Measurements from ENCODE around the gene IGLL5. TPM values are rescaled to one million over a fixed set of nuclear protein-coding genes. Genes with fewer than 3 reads are reported as not detected.

IGLL5 gene
- total RNA-seq, 3 donors from 2014 or later, result 11.1 to 41.3 TPM; not detected in 1

DNA sequence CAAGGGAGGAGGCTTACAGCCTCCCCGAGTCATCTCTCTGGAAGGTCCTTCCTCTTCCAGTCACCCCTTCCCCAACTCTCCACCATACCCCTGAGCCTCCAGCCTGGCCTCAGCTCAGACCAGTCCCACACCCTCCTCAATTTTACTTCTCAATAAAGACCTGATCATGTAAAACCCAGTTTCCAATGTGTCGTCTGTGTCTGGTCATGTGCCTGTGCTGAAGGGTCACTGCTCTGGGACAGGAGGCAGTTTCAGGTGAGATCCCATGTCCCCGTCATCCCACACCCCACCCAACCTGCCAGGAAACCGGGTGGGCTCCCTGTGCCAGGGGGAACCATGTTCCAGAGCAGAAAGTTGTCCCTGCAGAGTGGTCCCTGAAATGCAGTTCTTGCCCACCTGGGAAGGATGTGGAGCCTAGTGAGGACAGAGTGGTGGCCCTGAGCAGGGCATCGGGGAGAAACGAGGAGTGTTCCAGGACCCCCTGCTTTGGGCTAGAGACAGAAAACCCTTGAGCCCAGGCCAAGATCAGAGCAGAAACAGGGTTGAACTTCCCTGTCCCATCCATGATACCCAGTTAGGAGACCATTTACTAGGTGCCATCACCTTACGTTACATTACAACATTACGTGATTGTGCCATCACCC lies 19.4 kb downstream of the IGLL5 start:
- TF ChIP-seq POLR2A (IDR thresholded peaks at IDR 0.05) (no peak), POLR2AphosphoS5 (IDR thresholded peaks at IDR 0.05) (no peak)
- TF ChIP-seq, protein P1, sequence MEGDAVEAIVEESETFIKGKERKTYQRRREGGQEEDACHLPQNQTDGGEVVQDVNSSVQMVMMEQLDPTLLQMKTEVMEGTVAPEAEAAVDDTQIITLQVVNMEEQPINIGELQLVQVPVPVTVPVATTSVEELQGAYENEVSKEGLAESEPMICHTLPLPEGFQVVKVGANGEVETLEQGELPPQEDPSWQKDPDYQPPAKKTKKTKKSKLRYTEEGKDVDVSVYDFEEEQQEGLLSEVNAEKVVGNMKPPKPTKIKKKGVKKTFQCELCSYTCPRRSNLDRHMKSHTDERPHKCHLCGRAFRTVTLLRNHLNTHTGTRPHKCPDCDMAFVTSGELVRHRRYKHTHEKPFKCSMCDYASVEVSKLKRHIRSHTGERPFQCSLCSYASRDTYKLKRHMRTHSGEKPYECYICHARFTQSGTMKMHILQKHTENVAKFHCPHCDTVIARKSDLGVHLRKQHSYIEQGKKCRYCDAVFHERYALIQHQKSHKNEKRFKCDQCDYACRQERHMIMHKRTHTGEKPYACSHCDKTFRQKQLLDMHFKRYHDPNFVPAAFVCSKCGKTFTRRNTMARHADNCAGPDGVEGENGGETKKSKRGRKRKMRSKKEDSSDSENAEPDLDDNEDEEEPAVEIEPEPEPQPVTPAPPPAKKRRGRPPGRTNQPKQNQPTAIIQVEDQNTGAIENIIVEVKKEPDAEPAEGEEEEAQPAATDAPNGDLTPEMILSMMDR (IDR thresholded peaks at IDR 0.05), result no peak
- Histone ChIP-seq H3K4me3 (no peak overlapping the region), H3K36me3 (no peaks in the 10 kb centered on the region), H3K27me3 (peaks cover 0 to 13% of the 10 kb centered on the region in 2 donors), H3K4me1 (no peaks in the 10 kb centered on the region), H3K9me3 (no peaks in the 10 kb centered on the region), H3K27ac (no peak overlapping the region)
- intact Hi-C loops (cut with DNase I; ENCODE audit: low total_unique reads), result no loop called here
- no peak for DNase-seq (ENCODE audit: low spot score in 2 of 2)

DNA sequence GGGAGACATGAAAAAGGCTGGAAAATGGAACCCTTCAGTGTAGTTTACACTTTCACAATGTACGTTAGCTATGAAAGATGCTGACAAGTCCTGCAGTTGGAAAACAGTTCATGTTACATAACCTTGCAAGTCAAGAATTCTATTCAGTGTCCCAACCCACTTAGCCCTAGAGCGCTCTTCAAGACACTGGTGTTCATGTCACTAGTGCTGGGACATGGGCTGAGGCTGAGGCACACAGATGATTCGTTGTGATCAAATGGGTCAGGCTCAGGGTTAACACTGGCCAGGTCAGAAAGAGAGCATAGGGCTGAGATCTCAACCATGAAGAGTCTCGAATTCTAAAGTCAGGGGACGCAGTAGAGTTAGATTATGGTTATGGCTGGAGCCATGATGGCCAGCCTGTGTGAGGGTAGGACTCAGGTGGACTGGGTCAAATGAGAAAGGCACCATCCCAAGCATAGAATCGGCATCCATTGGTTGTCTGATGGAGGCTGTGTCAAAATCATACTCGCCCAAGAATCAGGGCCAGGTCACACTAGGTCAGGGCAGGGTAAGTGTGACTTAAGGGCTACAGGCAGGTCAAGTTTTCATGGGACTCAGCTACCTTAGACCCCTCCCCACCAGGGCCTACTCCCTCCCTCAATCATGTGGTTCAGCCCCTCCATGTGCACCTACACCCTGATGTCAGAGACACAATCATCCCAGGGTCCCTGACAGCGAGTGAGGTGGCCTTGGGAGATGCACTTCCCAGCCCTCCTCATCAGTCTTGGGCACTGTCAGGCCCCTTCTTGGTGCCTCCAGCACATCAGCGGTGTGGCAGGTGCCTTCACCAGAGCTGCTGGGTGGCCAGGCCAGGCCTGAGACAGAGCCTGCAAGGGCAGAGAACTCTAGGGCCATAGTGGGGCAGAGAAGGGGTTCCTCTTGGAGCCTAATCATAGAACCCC lies 20.2 kb downstream of the IGLL5 start:
- TF ChIP-seq, protein P1 (IDR thresholded peaks at IDR 0.05), result no peak
- no peak for TF ChIP-seq POLR2A (IDR thresholded peaks at IDR 0.05)
- TF ChIP-seq POLR2AphosphoS5 (IDR thresholded peaks at IDR 0.05), result no peak
- H3K36me3 ChIP-seq, result no peaks in the 10 kb centered on the region
- intact Hi-C loops (cut with DNase I; ENCODE audit: low total_unique reads), result no loop called here
- no peak for DNase-seq (ENCODE audit: low spot score in 2 of 2)
- H3K4me1 ChIP-seq, result no peaks in the 10 kb centered on the region
- no peaks in the 10 kb centered on the region for H3K9me3 ChIP-seq
- H3K27me3 ChIP-seq, result peaks cover 0 to 13% of the 10 kb centered on the region in 2 donors
- no peak overlapping the region for H3K4me3 ChIP-seq
- no peak overlapping the region for H3K27ac ChIP-seq

DNA sequence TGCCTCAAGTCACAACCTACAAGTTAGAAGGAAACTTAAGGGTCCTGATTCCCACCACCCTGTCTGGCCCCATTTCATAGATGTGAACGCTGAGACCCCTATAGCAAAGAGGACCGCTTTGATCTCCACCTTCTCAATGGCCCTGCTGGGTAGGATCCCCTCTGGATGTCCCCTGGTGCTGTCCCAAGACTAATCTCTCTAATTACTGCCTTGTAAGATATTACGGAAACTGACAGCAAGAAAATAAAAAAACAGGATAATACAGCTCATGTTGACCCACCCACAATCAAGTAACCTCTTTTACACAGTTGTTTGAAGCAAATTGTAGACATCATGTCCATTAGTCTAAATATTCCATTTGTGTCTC lies 20.9 kb downstream of the IGLL5 start:
- H3K36me3 ChIP-seq, result no peaks in the 10 kb centered on the region
- H3K27me3 ChIP-seq, result peaks cover 0 to 13% of the 10 kb centered on the region in 2 donors
- H3K9me3 ChIP-seq, result no peaks in the 10 kb centered on the region
- TF ChIP-seq, protein P1 (IDR thresholded peaks at IDR 0.05), result no peak
- TF ChIP-seq POLR2A (IDR thresholded peaks at IDR 0.05) (no peak), POLR2AphosphoS5 (IDR thresholded peaks at IDR 0.05) (no peak)
- H3K27ac ChIP-seq, result no peak overlapping the region
- DNase-seq (ENCODE audit: low spot score in 2 of 2), result no peak
- intact Hi-C loops (cut with DNase I; ENCODE audit: low total_unique reads), result no loop called here
- no peaks in the 10 kb centered on the region for H3K4me1 ChIP-seq
- H3K4me3 ChIP-seq, result no peak overlapping the region

DNA sequence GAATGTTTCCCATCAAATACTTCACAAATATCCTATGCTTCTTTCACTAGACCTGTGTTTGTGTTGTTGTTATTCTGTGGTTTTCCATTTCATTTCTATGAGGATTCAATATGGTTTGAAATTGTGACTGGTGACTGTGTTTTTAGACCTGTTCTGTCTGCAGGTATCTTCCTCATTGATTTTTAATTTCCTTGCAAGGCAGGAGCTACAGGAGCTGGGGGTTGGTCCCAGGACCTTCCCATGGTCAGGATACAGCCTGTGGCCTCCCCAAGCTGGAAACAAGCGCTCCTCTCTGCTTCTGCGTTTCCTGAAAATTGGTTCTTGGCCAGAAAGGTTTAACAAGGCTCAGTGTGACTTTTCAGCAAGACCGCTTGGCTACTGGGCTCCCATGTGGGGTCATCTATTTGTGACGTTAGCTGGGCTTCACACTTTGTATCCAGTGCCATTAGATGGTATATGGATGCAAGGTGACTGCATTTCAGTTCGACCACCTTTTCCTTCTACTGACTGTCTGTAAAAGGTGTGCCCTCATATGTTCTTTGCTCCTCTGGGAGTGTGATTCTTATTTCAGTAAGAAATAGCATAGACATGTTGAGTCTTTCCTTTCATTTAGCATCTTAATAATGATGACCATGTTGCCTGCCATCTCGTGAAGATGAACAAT lies 21.5 kb downstream of the IGLL5 start:
- intact Hi-C loops (cut with DNase I; ENCODE audit: low total_unique reads), result no loop called here
- no peak for TF ChIP-seq POLR2AphosphoS5 (IDR thresholded peaks at IDR 0.05)
- no peak for TF ChIP-seq POLR2A (IDR thresholded peaks at IDR 0.05)
- TF ChIP-seq, protein P1 (IDR thresholded peaks at IDR 0.05), result no peak
- Histone ChIP-seq H3K27me3 (peaks cover 0 to 13% of the 10 kb centered on the region in 2 donors), H3K9me3 (no peaks in the 10 kb centered on the region), H3K4me1 (no peaks in the 10 kb centered on the region), H3K4me3 (no peak overlapping the region), H3K27ac (no peak overlapping the region), H3K36me3 (no peaks in the 10 kb centered on the region)
- DNase-seq (ENCODE audit: low spot score in 2 of 2), result no peak
